ENCODE measurements around the gene DRP2. TPM values are rescaled to one million over a fixed set of nuclear protein-coding genes. Genes with fewer than 3 reads are reported as not detected.

The DRP2 gene
- polyA plus RNA-seq, 1 donor from 2014 or later = 10.0 TPM

GRCh38 chrX:101206471-101206870 is 13.1 kb upstream of the DRP2 start:
- Histone ChIP-seq H3K9me3 (ENCODE audit: low read length) (no peaks in the 10 kb centered on the region), H3K4me3 (ENCODE audit: low read length) (no peak overlapping the region), H3K27me3 (ENCODE audit: insufficient read depth, low read depth, low read length) (no peaks in the 10 kb centered on the region)

GRCh38 chrX:101208152-101208905 is 11.3 kb upstream of the DRP2 start:
- Histone ChIP-seq H3K27me3 (ENCODE audit: insufficient read depth, low read depth, low read length) (no peaks in the 10 kb centered on the region), H3K9me2 (ENCODE audit: insufficient read depth, low read length) (no peaks in the 10 kb centered on the region), H4K20me1 (ENCODE audit: insufficient read depth) (no peaks in the 10 kb centered on the region), H3K4me2 (ENCODE audit: low read length) (no peak overlapping the region), H3F3A (ENCODE audit: insufficient read depth, low read length, poor library complexity, severe bottlenecking) (no peaks in the 10 kb centered on the region), H3K9ac (ENCODE audit: low read length) (no peak overlapping the region), H3K79me2 (replicated peaks; ENCODE audit: insufficient read depth, low read length) (no peaks in the 10 kb centered on the region), H3K4me3 (ENCODE audit: low read length) (no peak overlapping the region), H3K27ac (ENCODE audit: low read length) (no peak overlapping the region), H3K9me3 (ENCODE audit: low read length) (no peaks in the 10 kb centered on the region), H3K36me3 (ENCODE audit: insufficient read depth, low read length) (no peaks in the 10 kb centered on the region), H2AFZ (ENCODE audit: low read depth, low read length) (no peak overlapping the region)
- TF ChIP-seq RAD21 (conservative IDR thresholded peaks at IDR 0.05) (no peak), EP300 (conservative IDR thresholded peaks at IDR 0.05; ENCODE audit: poor library complexity, severe bottlenecking) (no peak), CTCF (IDR thresholded peaks at IDR 0.05; ENCODE audit: poor library complexity, severe bottlenecking) (no peak), REST (IDR thresholded peaks at IDR 0.05; ENCODE audit: borderline replicate concordance) (no peak), EZH2 (IDR thresholded peaks at IDR 0.05; ENCODE audit: borderline replicate concordance, insufficient read depth, low read length, poor library complexity, severe bottlenecking) (no peak), MXI1 (conservative IDR thresholded peaks at IDR 0.05; ENCODE audit: poor library complexity, severe bottlenecking) (no peak)

More at GRCh38 chrX:101206471-101206870, 13.1 kb upstream of the DRP2 start:
- no peaks in the 10 kb centered on the region for H4K20me1 ChIP-seq (ENCODE audit: insufficient read depth)
- TF ChIP-seq REST (IDR thresholded peaks at IDR 0.05; ENCODE audit: borderline replicate concordance) = no peak
- peak; percentile 55 for TF ChIP-seq RAD21 (conservative IDR thresholded peaks at IDR 0.05)
- peak; percentile 39 for TF ChIP-seq CTCF (IDR thresholded peaks at IDR 0.05; ENCODE audit: poor library complexity, severe bottlenecking)
- no peak for TF ChIP-seq SMC3 (conservative IDR thresholded peaks at IDR 0.05; ENCODE audit: poor library complexity)
- no peaks in the 10 kb centered on the region for H3K36me3 ChIP-seq (ENCODE audit: insufficient read depth, low read length)
- no peaks in the 10 kb centered on the region for H3F3A ChIP-seq (ENCODE audit: insufficient read depth, low read length, poor library complexity, severe bottlenecking)
- no peaks in the 10 kb centered on the region for H3K9me2 ChIP-seq (ENCODE audit: insufficient read depth, low read length)
- H3K27ac ChIP-seq (ENCODE audit: low read length) = no peak overlapping the region
- H2AFZ ChIP-seq (ENCODE audit: low read depth, low read length) = no peak overlapping the region
- H3K4me2 ChIP-seq (ENCODE audit: low read length) = no peak overlapping the region
- no peak overlapping the region for H3K9ac ChIP-seq (ENCODE audit: low read length)
- H3K79me2 ChIP-seq (replicated peaks; ENCODE audit: insufficient read depth, low read length) = no peaks in the 10 kb centered on the region
